HepG2 (cell line): ENCODE results near the gene PVALB. TPM values are rescaled to one million over a fixed set of nuclear protein-coding genes. Genes with fewer than 3 reads are reported as not detected.

Experiments used
- ATAC-seq: fragments of 200-7000 bp; cut with Tn5 transposase; 3 replicates; pipeline ENCODE4 v1.9.1; 2020; ENCODE audit warnings: mild to moderate bottlenecking, moderate library complexity
- BruUV-seq: library from RNA; stranded (reverse); fragments of 400-500 nt; replicated peaks from 2 replicates; lab custom pipeline; 2021; lab: Mats Ljungman, UMichigan
- CTCF ChIA-PET: fragments of 300-600 bp; formaldehyde crosslinking; extraction: SDS; loops from one replicate; lab custom pipeline; 2021; ENCODE audit warnings: low total read pairs, inconsistent platforms, low intra/inter-chr PET ratio; lab: Yijun Ruan, JAX
- POLR2A ChIA-PET: fragments of 350-600 bp; sonication (Branson Sonifier 250); formaldehyde crosslinking; loops from one replicate; lab custom pipeline; 2020; ENCODE audit warnings: antibody characterized with exemption, inconsistent platforms; lab: Yijun Ruan, JAX
- DNase-seq: peaks from one replicate; pipeline ENCODE4 v3.0.0-alpha.2; 2015; ENCODE audit warnings: low spot score
- FAIRE-seq: peaks from 3 replicates; lab custom pipeline; 2011; peaks lifted over from hg19 to GRCh38; lab: Jason Lieb, UNC
- H2AFZ ChIP-seq: one replicate; pipeline ENCODE4 v1.6.1; 2011; ENCODE audit warnings: low read length, inconsistent platforms
- H3K27ac ChIP-seq: fragments of 300-600 bp; 3 replicates; pipeline ENCODE4 v1.8.0; 2011; ENCODE audit warnings: mixed run types, mild to moderate bottlenecking, mixed read lengths, low read length, inconsistent platforms; ENCODE audit not compliant: insufficient read depth; ENCODE audit errors: extremely low read length
- H3K27me3 ChIP-seq, 2 experiments: fragments of 200-600 bp in 1 of 2; 2 replicates in 1 of 2; 3 replicates in 1 of 2; pipeline versions ENCODE4 v1.6.0 to v1.8.0; 2011; ENCODE audit warnings: low read length in 2 of 2, mild to moderate bottlenecking in 2 of 2, moderate library complexity in 2 of 2, inconsistent platforms in 1 of 2; ENCODE audit not compliant: insufficient read depth in 2 of 2, control insufficient read depth in 1 of 2
- H3K36me3 ChIP-seq, 2 experiments: fragments of 200-600 bp in 1 of 2; replicated peaks in 1 of 2; 2 replicates in 1 of 2; 3 replicates in 1 of 2; pipeline versions ENCODE4 v1.5.1 to v1.8.0; 2011; ENCODE audit warnings: low read length in 2 of 2, inconsistent platforms in 1 of 2; ENCODE audit not compliant: insufficient read depth in 2 of 2, control insufficient read depth in 1 of 2
- H3K4me1 ChIP-seq: 2 replicates; pipeline ENCODE4 v1.5.1; 2012; ENCODE audit warnings: low read length, inconsistent platforms; ENCODE audit not compliant: insufficient read depth
- H3K4me2 ChIP-seq: 2 replicates; pipeline ENCODE4 v1.6.0; 2011; ENCODE audit warnings: low read depth, low read length, inconsistent platforms
- H3K4me3 ChIP-seq, 3 experiments: fragments of 200-600 bp in 1 of 3; sonication (generic), shearing (Covaris generic) in 1 of 3; replicated peaks in 1 of 3; 2 replicates each; pipeline ENCODE4 v1.5.1; 2011 to 2016; ENCODE audit warnings: low read length in 3 of 3, inconsistent platforms in 2 of 3, low read depth in 2 of 3, mild to moderate bottlenecking in 2 of 3, control low read depth in 1 of 3, mixed read lengths in 1 of 3; ENCODE audit not compliant: insufficient read depth in 1 of 3
- H3K79me2 ChIP-seq: one replicate; pipeline ENCODE4 v1.6.1; 2011; ENCODE audit warnings: low read length, inconsistent platforms; ENCODE audit not compliant: insufficient read depth
- H3K9ac ChIP-seq: 2 replicates; pipeline ENCODE4 v1.6.0; 2011; ENCODE audit warnings: mild to moderate bottlenecking, low read depth, low read length, inconsistent platforms; ENCODE audit not compliant: insufficient read depth
- H3K9me3 ChIP-seq: 2 replicates; pipeline ENCODE4 v1.5.1; 2012; ENCODE audit warnings: mild to moderate bottlenecking, low read length
- H4K20me1 ChIP-seq: 2 replicates; pipeline ENCODE4 v1.6.0; 2011; ENCODE audit warnings: inconsistent platforms, mild to moderate bottlenecking, low read length, moderate library complexity; ENCODE audit not compliant: insufficient read depth
- CEBPZ ChIP-seq: IDR thresholded peaks from 2 replicates; pipeline ENCODE4 v1.6.1; 2012; ENCODE audit warnings: low read length, improper control_type of control experiment
- CHD2 ChIP-seq: IDR thresholded peaks from 2 replicates; pipeline ENCODE4 v1.6.1; 2011; ENCODE audit warnings: low read depth, low read length, improper control_type of control experiment
- CREB1 ChIP-seq, 2 experiments: fragments of 450-650 bp in 1 of 2; IDR thresholded peaks; 2 replicates each; pipeline ENCODE4 v1.6.1; 2016 to 2017; ENCODE audit warnings: control low read depth in 1 of 2, mild to moderate bottlenecking in 1 of 2, missing compliant biosample characterization in 1 of 2, missing genetic modification characterization in 1 of 2
- GTF2F1 ChIP-seq: fragments of 150-350 bp; IDR thresholded peaks from 2 replicates; pipeline ENCODE4 v1.6.1; 2014; ENCODE audit warnings: low read length
- NFYB ChIP-seq: sonication (generic); formaldehyde crosslinking; IDR thresholded peaks from 2 replicates; pipeline ENCODE4 v1.4.0; 2020; ENCODE audit warnings: missing genetic modification reagents
- NFYC ChIP-seq: IDR thresholded peaks from 2 replicates; pipeline ENCODE4 v1.6.1; 2016; ENCODE audit warnings: missing genetic modification reagents, missing compliant biosample characterization
- NONO ChIP-seq, 2 experiments: fragments of 450-650 bp in 1 of 2; sonication (generic) in 1 of 2; formaldehyde crosslinking in 1 of 2; IDR thresholded peaks in 1 of 2; conservative IDR thresholded peaks in 1 of 2; 2 replicates each; pipeline versions ENCODE4 v1.6.1 to v1.8.0; 2017 to 2022; ENCODE audit warnings: mild to moderate bottlenecking in 1 of 2, missing genetic modification reagents in 1 of 2, moderate library complexity in 1 of 2
- PBX2 ChIP-seq: IDR thresholded peaks from 2 replicates; pipeline ENCODE4 v1.6.1; 2016; ENCODE audit warnings: control low read depth
- SP2 ChIP-seq: sonication (generic); formaldehyde crosslinking; IDR thresholded peaks from 2 replicates; pipeline ENCODE4 v1.5.1; 2020; ENCODE audit warnings: mild to moderate bottlenecking, missing genetic modification reagents
- ZFP82 ChIP-seq: sonication (generic); formaldehyde crosslinking; IDR thresholded peaks from 2 replicates; pipeline ENCODE4 v1.5.1; 2020; ENCODE audit warnings: mild to moderate bottlenecking, missing genetic modification reagents, borderline replicate concordance
- WGBS: methylation state at CpG from one replicate; pipeline ENCODE4 v1.1.6; 2017; ENCODE audit warnings: low lambda C conversion rate; 5-methylcytosine and 5-hydroxymethylcytosine counted together
- in situ Hi-C: cut with HindIII; loops from 2 replicates; pipeline ENCODE4 v1.10.0; 2017; ENCODE audit warnings: low pct_unique_long_range_greater_than_20kb; ENCODE audit not compliant: extremely low pct_ligation_motif_present
- intact Hi-C: fragments of 100-400 bp; cut with micrococcal nuclease; formaldehyde crosslinking; loops from one replicate; pipeline ENCODE4 v1.10.0; 2022; ENCODE audit not compliant: unreplicated experiment
- polyA plus RNA-seq, 8 experiments: library from polyadenylated mRNA; depleted of rRNA in 3 of 8; stranded (reverse) in 7 of 8; unstranded in 1 of 8; fragments of >200 nt; fragmentation: Illumina TruSeq in 4 of 8; extraction: Trizol in 4 of 8; gene quantifications; 2 replicates each; pipeline versions ENCODE4 v1.2.1 to v1.2.3, GENCODE V29; 2011 to 2016; ENCODE audit warnings: low read depth in 4 of 8, missing spikeins in 1 of 8, mixed read lengths in 1 of 8; ENCODE audit not compliant: insufficient read depth in 1 of 8
- total RNA-seq, 5 experiments: library from RNA; depleted of rRNA; stranded (reverse); fragments of >200 nt; fragmentation: Illumina TruSeq; extraction: Trizol; gene quantifications; 2 replicates each; pipeline ENCODE4 v1.2.3, GENCODE V29; 2016; ENCODE audit warnings: low read depth in 1 of 5
- TF ChIP-seq, protein P1 (sequence below): sonication (generic); formaldehyde crosslinking; IDR thresholded peaks from 2 replicates; pipeline ENCODE4 v1.5.1; 2020; ENCODE audit warnings: mild to moderate bottlenecking, missing genetic modification reagents, moderate library complexity

PVALB gene
- total and polyA plus RNA-seq, 2 of the 13 experiments (the other 11 are each of a cell fraction or from before 2014, with no cell fraction given): not detected

- in situ Hi-C loops (loop anchor here (10.0 kb wide), 1 partner anchor 231 kb away; no protein-coding TSS in a partner anchor), intact Hi-C loops (loop anchor here (10.0 kb wide), 1 partner anchor 231 kb away; no protein-coding TSS in a partner anchor)
- FAIRE-seq (no peak), ATAC-seq (peak; percentile 90), DNase-seq (peak; percentile 82)
- WGBS: 10% methylated on average over 35 of the region's 43 CpGs
- H3K27ac ChIP-seq: no peak within 1 kb of the TSS
- TF ChIP-seq SP2 (peak; percentile 78), GTF2F1 (no peak), CREB1 (IDR thresholded peaks at IDR 0.05) (peak; percentile 29; the same call in 1 of the 2 replicates), CREB1 (CRISPR knock-in tag; IDR thresholded peaks at IDR 0.05) (no peak), CEBPZ (0 out of 2 replicates have a peak, but pooled peaks have one; percentile 12), NFYB (CRISPR knock-in tag) (peak; percentile 81), NONO (IDR thresholded peaks at IDR 0.05) (no peak), NONO (CRISPR knock-in tag; conservative IDR thresholded peaks at IDR 0.05) (no peak), PBX2 (CRISPR knock-in tag) (peak; percentile 85), ZFP82 (CRISPR knock-in tag) (no peak), NFYC (CRISPR knock-in tag) (peak; percentile 82), CHD2 (peak; percentile 60; the same call in 1 of the 2 replicates)
- TF ChIP-seq, protein P1, sequence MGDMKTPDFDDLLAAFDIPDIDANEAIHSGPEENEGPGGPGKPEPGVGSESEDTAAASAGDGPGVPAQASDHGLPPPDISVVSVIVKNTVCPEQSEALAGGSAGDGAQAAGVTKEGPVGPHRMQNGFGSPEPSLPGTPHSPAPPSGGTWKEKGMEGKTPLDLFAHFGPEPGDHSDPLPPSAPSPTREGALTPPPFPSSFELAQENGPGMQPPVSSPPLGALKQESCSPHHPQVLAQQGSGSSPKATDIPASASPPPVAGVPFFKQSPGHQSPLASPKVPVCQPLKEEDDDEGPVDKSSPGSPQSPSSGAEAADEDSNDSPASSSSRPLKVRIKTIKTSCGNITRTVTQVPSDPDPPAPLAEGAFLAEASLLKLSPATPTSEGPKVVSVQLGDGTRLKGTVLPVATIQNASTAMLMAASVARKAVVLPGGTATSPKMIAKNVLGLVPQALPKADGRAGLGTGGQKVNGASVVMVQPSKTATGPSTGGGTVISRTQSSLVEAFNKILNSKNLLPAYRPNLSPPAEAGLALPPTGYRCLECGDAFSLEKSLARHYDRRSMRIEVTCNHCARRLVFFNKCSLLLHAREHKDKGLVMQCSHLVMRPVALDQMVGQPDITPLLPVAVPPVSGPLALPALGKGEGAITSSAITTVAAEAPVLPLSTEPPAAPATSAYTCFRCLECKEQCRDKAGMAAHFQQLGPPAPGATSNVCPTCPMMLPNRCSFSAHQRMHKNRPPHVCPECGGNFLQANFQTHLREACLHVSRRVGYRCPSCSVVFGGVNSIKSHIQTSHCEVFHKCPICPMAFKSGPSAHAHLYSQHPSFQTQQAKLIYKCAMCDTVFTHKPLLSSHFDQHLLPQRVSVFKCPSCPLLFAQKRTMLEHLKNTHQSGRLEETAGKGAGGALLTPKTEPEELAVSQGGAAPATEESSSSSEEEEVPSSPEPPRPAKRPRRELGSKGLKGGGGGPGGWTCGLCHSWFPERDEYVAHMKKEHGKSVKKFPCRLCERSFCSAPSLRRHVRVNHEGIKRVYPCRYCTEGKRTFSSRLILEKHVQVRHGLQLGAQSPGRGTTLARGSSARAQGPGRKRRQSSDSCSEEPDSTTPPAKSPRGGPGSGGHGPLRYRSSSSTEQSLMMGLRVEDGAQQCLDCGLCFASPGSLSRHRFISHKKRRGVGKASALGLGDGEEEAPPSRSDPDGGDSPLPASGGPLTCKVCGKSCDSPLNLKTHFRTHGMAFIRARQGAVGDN: peak; percentile 34
- H3K36me3 ChIP-seq: no peaks in the 10 kb centered on the region
- peak within 1 kb of the TSS; percentile 19; the same call in 1 of the 2 replicates for H3K4me2 ChIP-seq
- no peaks in the 10 kb centered on the region; the same call in 1 of the 2 replicates for H3K9me3 ChIP-seq
- H3K4me3 ChIP-seq: 0 out of 6 replicates have a peak within 1 kb of the TSS, but pooled peaks of 1 of the 3 experiments have one; percentile 22
- H3K79me2 ChIP-seq: no peaks in the 10 kb centered on the region
- no peaks in the 10 kb centered on the region for H4K20me1 ChIP-seq
- peaks cover 3 to 59% of the 10 kb centered on the region in 2 experiments; a peak in 4 of 5 replicates for H3K27me3 ChIP-seq
- no TSS peak for BruUV-seq
- H3K4me1 ChIP-seq: peaks cover 11% of the 10 kb centered on the region
- ChIA-PET CTCF (no interaction called here), POLR2A (no interaction called here)
- no peak within 1 kb of the TSS for H3K9ac ChIP-seq
- H2AFZ ChIP-seq: no peak within 1 kb of the TSS
Observed at GRCh38 chr22:36775964-36776669, 40.7 kb downstream of the PVALB start, which contains the start of gene IFT27. TSS of gene IFT27 (minus strand) at chr22:36776119. CDS start at chr22:36775707, 412 bp downstream.
